H9 (cell line): ENCODE data around the gene SLC24A3. TPM values are rescaled to one million over a fixed set of nuclear protein-coding genes. Genes with fewer than 3 reads are reported as not detected.

Experiments used
- DNase-seq: peaks from one replicate; pipeline ENCODE4 v3.0.0-alpha.2; 2017
- H2AFZ ChIP-seq: one replicate; pipeline ENCODE4 v1.6.1; 2013; ENCODE audit warnings: mild to moderate bottlenecking, low read length, control low read depth, moderate library complexity
- H2AK5ac ChIP-seq: 2 replicates; pipeline ENCODE4 v1.6.1; 2013; ENCODE audit warnings: low read length, control low read depth, mixed read lengths; ENCODE audit not compliant: insufficient read length
- H2BK120ac ChIP-seq: one replicate; pipeline ENCODE4 v1.6.1; 2013; ENCODE audit warnings: low read depth, mild to moderate bottlenecking, low read length, control low read depth, inconsistent platforms; ENCODE audit not compliant: poor library complexity, severe bottlenecking
- H2BK12ac ChIP-seq: 2 replicates; pipeline ENCODE4 v1.6.1; 2013; ENCODE audit warnings: low read length, control low read depth, mixed read lengths, low read depth; ENCODE audit not compliant: insufficient read length
- H2BK15ac ChIP-seq: 2 replicates; pipeline ENCODE4 v1.6.1; 2013; ENCODE audit warnings: low read depth, low read length, control low read depth
- H2BK20ac ChIP-seq: one replicate; pipeline ENCODE4 v1.6.1; 2013; ENCODE audit warnings: low read depth, mild to moderate bottlenecking, low read length, control low read depth, inconsistent platforms; ENCODE audit not compliant: poor library complexity, severe bottlenecking
- H2BK5ac ChIP-seq: 2 replicates; pipeline ENCODE4 v1.6.1; 2013; ENCODE audit warnings: low read length, control low read depth, mixed read lengths; ENCODE audit not compliant: insufficient read length
- H3K14ac ChIP-seq: 2 replicates; pipeline ENCODE4 v1.6.1; 2013; ENCODE audit warnings: low read length, control low read depth; ENCODE audit not compliant: insufficient read depth
- H3K18ac ChIP-seq: 2 replicates; pipeline ENCODE4 v1.6.1; 2013; ENCODE audit warnings: low read depth, mild to moderate bottlenecking, mixed read lengths, low read length, control low read depth; ENCODE audit not compliant: insufficient read length
- H3K23ac ChIP-seq: 2 replicates; pipeline ENCODE4 v1.6.1; 2013; ENCODE audit warnings: low read length, control low read depth, mixed read lengths, low read depth; ENCODE audit not compliant: insufficient read length
- H3K23me2 ChIP-seq: 2 replicates; pipeline ENCODE4 v1.6.1; 2013; ENCODE audit warnings: low read depth, mild to moderate bottlenecking, mixed read lengths, low read length, control low read depth; ENCODE audit not compliant: insufficient read length, poor library complexity, severe bottlenecking
- H3K27ac ChIP-seq: 2 replicates; pipeline ENCODE4 v1.5.1; 2013; ENCODE audit warnings: low read length, control low read depth, mixed read lengths, low read depth; ENCODE audit not compliant: insufficient read length
- H3K27me3 ChIP-seq: 2 replicates; pipeline ENCODE4 v1.6.1; 2013; ENCODE audit warnings: low read length, control low read depth, inconsistent platforms; ENCODE audit not compliant: insufficient read depth
- H3K4ac ChIP-seq: 2 replicates; pipeline ENCODE4 v1.6.1; 2013; ENCODE audit warnings: low read depth, mild to moderate bottlenecking, control low read depth, inconsistent platforms, low read length, moderate library complexity
- H3K4me1 ChIP-seq: 2 replicates; pipeline ENCODE4 v1.6.1; 2013; ENCODE audit warnings: low read length, control low read depth, inconsistent platforms; ENCODE audit not compliant: insufficient read depth
- H3K4me2 ChIP-seq: 2 replicates; pipeline ENCODE4 v1.6.1; 2013; ENCODE audit warnings: low read length, control low read depth, mixed read lengths; ENCODE audit not compliant: insufficient read length, insufficient read depth
- H3K56ac ChIP-seq: 2 replicates; pipeline ENCODE4 v1.6.1; 2013; ENCODE audit warnings: low read depth, mild to moderate bottlenecking, mixed read lengths, low read length, control low read depth; ENCODE audit not compliant: insufficient read length
- H3K79me1 ChIP-seq: 2 replicates; pipeline ENCODE4 v1.6.1; 2013; ENCODE audit warnings: low read depth, mild to moderate bottlenecking, moderate library complexity, low read length, control low read depth, inconsistent platforms; ENCODE audit not compliant: insufficient read depth, poor library complexity, severe bottlenecking
- H3K79me2 ChIP-seq: 2 replicates; pipeline ENCODE4 v1.6.1; 2013; ENCODE audit warnings: low read length, control low read depth, inconsistent platforms; ENCODE audit not compliant: insufficient read depth
- H3K9ac ChIP-seq: 2 replicates; pipeline ENCODE4 v1.6.1; 2013; ENCODE audit warnings: low read length, control low read depth, mixed read lengths; ENCODE audit not compliant: insufficient read length; ENCODE audit errors: extremely low read depth
- H3K9me3 ChIP-seq: one replicate; pipeline ENCODE4 v1.6.1; 2013; ENCODE audit warnings: low read depth, low read length, inconsistent platforms; ENCODE audit not compliant: control insufficient read depth
- H3T11ph ChIP-seq: one replicate; pipeline ENCODE4 v1.6.1; 2013; ENCODE audit warnings: mild to moderate bottlenecking, low read length, control low read depth, inconsistent platforms
- H4K20me1 ChIP-seq: one replicate; pipeline ENCODE4 v1.6.1; 2013; ENCODE audit not compliant: control insufficient read depth, insufficient read length, insufficient read depth
- H4K5ac ChIP-seq: 2 replicates; pipeline ENCODE4 v1.6.1; 2013; ENCODE audit warnings: low read depth, mild to moderate bottlenecking, mixed read lengths, low read length, control low read depth; ENCODE audit not compliant: insufficient read length
- H4K8ac ChIP-seq: replicated peaks from 2 replicates; pipeline ENCODE4 v1.6.1; 2013; ENCODE audit warnings: low read length, control low read depth, mixed read lengths, low read depth; ENCODE audit not compliant: insufficient read length
- H4K91ac ChIP-seq: 2 replicates; pipeline ENCODE4 v1.6.1; 2013; ENCODE audit warnings: low read depth, mild to moderate bottlenecking, moderate library complexity, mixed read lengths, low read length, control low read depth; ENCODE audit not compliant: insufficient read length
- H3K27ac Mint-ChIP-seq, 3 experiments: 2 replicates in 2 of 3; 3 replicates in 1 of 3; pipeline ENCODE4 v1.8.0; 2020 to 2021; ENCODE audit warnings: mixed read lengths in 3 of 3, mild to moderate bottlenecking in 1 of 3, moderate library complexity in 1 of 3
- H3K27me3 Mint-ChIP-seq: 2 replicates; pipeline ENCODE4 v1.8.0; 2021; ENCODE audit warnings: low read depth, mild to moderate bottlenecking, moderate library complexity, mixed read lengths
- H3K36me3 Mint-ChIP-seq, 3 experiments: 2 replicates in 2 of 3; 3 replicates in 1 of 3; pipeline ENCODE4 v1.8.0; 2020 to 2021; ENCODE audit warnings: low read depth in 3 of 3, mixed read lengths in 3 of 3; ENCODE audit not compliant: insufficient read depth in 1 of 3
- H3K4me1 Mint-ChIP-seq, 2 experiments: 2 replicates each; pipeline ENCODE4 v1.8.0; 2020; ENCODE audit warnings: mixed read lengths in 2 of 2
- H3K4me3 Mint-ChIP-seq, 2 experiments: 2 replicates in 1 of 2; 3 replicates in 1 of 2; pipeline ENCODE4 v1.8.0; 2020 to 2021; ENCODE audit warnings: mild to moderate bottlenecking in 2 of 2, mixed read lengths in 2 of 2, moderate library complexity in 1 of 2
- H3K9me3 Mint-ChIP-seq, 2 experiments: 2 replicates in 1 of 2; 3 replicates in 1 of 2; pipeline ENCODE4 v1.8.0; 2020; ENCODE audit warnings: mild to moderate bottlenecking in 2 of 2, mixed read lengths in 2 of 2, moderate library complexity in 1 of 2
- WGBS: extraction: QIAGEN DNeasy Blood & Tissue Kit; methylation state at CpG from one replicate; pipeline ENCODE4 v1.1.7; 2013; ENCODE audit warnings: missing lambda C conversion rate, low lambda C conversion rate, mixed read lengths; ENCODE audit not compliant: insufficient read length; ENCODE audit errors: extremely low coverage; 5-methylcytosine and 5-hydroxymethylcytosine counted together
- total RNA-seq: library from RNA; stranded (reverse); gene quantifications from 2 replicates; pipeline ENCODE4 v1.2.1, GENCODE V29; 2021
- TF ChIP-seq, protein P1 (sequence below): fragments of 200-600 bp; sonication (generic); conservative IDR thresholded peaks from 3 replicates; pipeline ENCODE4 v1.8.0; 2021; ENCODE audit warnings: antibody characterized with exemption, mild to moderate bottlenecking

SLC24A3 gene
- total RNA-seq, 1 experiment from 2014 or later, result 0.83 TPM

DNA sequence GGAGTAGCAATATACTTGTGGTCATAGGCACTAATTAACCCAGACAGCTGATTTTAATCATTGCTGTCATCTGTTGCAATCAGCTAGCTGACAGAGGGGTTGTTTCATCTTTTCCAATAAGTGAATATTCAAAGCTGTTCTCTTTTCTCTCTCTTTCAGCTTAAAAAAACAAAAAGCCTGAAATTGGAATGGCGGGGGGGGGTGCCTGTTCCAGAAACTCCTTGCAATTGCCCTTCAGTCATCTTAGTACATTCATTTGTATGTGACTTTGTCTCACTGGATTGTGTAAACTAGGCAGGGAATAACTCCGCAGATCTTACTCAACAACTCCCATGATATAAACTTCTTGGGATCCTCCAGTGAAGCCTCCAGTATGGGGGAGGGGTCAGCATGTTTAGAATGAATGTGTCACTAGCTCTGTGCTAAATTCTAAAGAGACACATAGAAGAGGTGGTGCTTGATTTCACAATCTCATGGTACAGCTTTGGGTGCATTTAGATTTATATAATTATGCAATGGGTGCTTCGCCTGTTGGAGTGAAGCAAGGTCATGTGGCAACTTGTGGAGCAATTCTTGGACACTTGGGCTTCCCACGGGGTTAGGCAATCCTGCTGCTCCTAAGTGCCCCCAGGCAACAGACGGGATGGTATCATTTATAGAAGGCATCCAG, 40.1 kb downstream of the SLC24A3 start:
- H2AFZ ChIP-seq, result no peak overlapping the region
- no peaks in the 10 kb centered on the region for H3K9me3 Mint-ChIP-seq
- H3K9me3 ChIP-seq, result no peaks in the 10 kb centered on the region
- no peak overlapping the region for H3K18ac ChIP-seq
- H3K27ac Mint-ChIP-seq, result no peak overlapping the region
- no peaks in the 10 kb centered on the region for H3K79me1 ChIP-seq
- no peak overlapping the region for H2AK5ac ChIP-seq
- no peak overlapping the region for H3K14ac ChIP-seq
- H3K9ac ChIP-seq, result no peak overlapping the region
- DNase-seq, result no peak
- no CpG with 5 or more reads among the region's 5 CpGs for WGBS
- no peak overlapping the region for H3K56ac ChIP-seq
- H3K27me3 ChIP-seq, result no peaks in the 10 kb centered on the region
- no peaks in the 10 kb centered on the region for H3K4me1 ChIP-seq
- no peak overlapping the region for H3K4me3 Mint-ChIP-seq
- no peaks in the 10 kb centered on the region for H4K20me1 ChIP-seq
- H3K23me2 ChIP-seq, result no peaks in the 10 kb centered on the region
- no peak overlapping the region for H3K4ac ChIP-seq
- peaks cover 0 to 2% of the 10 kb centered on the region in 2 experiments; a peak in 2 of 4 replicates for H3K4me1 Mint-ChIP-seq
- H3K23ac ChIP-seq, result no peak overlapping the region
- no peak overlapping the region for H4K5ac ChIP-seq
- H3K27ac ChIP-seq, result no peak overlapping the region
- no peak overlapping the region for H4K8ac ChIP-seq
- no peak overlapping the region for H4K91ac ChIP-seq
- no peaks in the 10 kb centered on the region for H3K36me3 Mint-ChIP-seq
- TF ChIP-seq, protein P1, sequence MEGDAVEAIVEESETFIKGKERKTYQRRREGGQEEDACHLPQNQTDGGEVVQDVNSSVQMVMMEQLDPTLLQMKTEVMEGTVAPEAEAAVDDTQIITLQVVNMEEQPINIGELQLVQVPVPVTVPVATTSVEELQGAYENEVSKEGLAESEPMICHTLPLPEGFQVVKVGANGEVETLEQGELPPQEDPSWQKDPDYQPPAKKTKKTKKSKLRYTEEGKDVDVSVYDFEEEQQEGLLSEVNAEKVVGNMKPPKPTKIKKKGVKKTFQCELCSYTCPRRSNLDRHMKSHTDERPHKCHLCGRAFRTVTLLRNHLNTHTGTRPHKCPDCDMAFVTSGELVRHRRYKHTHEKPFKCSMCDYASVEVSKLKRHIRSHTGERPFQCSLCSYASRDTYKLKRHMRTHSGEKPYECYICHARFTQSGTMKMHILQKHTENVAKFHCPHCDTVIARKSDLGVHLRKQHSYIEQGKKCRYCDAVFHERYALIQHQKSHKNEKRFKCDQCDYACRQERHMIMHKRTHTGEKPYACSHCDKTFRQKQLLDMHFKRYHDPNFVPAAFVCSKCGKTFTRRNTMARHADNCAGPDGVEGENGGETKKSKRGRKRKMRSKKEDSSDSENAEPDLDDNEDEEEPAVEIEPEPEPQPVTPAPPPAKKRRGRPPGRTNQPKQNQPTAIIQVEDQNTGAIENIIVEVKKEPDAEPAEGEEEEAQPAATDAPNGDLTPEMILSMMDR, result no peak
- H3K79me2 ChIP-seq, result no peaks in the 10 kb centered on the region
- no peak overlapping the region for H2BK120ac ChIP-seq
- no peak overlapping the region for H2BK20ac ChIP-seq
- no peak overlapping the region for H2BK15ac ChIP-seq
- H2BK5ac ChIP-seq, result no peak overlapping the region
- no peak overlapping the region for H2BK12ac ChIP-seq
- H3T11ph ChIP-seq, result no peak overlapping the region
- H3K27me3 Mint-ChIP-seq, result no peaks in the 10 kb centered on the region
- H3K4me2 ChIP-seq, result no peak overlapping the region
